Panc1 (cell line): ENCODE measurements around the gene TARBP2.

Source experiments
- CTCF ChIP-seq: fragments of 450-650 bp; IDR thresholded peaks from 2 replicates; pipeline ENCODE4 v1.5.1; 2017; ENCODE audit warnings: mild to moderate bottlenecking
- POLR2AphosphoS5 ChIP-seq: IDR thresholded peaks from 2 replicates; pipeline ENCODE4 v1.6.1; 2012; ENCODE audit warnings: mild to moderate bottlenecking, low read depth, low read length, moderate library complexity
- SIN3A ChIP-seq: IDR thresholded peaks from 2 replicates; pipeline ENCODE4 v1.6.1; 2012; ENCODE audit warnings: low read depth, mild to moderate bottlenecking, low read length, moderate library complexity, borderline replicate concordance; ENCODE audit not compliant: insufficient read depth

- no peak for TF ChIP-seq CTCF
- no peak for TF ChIP-seq SIN3A
- no peak for TF ChIP-seq POLR2AphosphoS5
Observed at GRCh38 chr12:53492188-53492587, 8.9 kb upstream of the TARBP2 start.
